ENCODE measurements around the gene SLC5A9. TPM values are rescaled to one million over a fixed set of nuclear protein-coding genes. Genes with fewer than 3 reads are reported as not detected.
"Not testable (repeated sequence)": the region's sequence is repeated elsewhere in the genome, so short reads cannot be mapped to it uniquely, and the experiment has no call there.

Gene SLC5A9
- total RNA-seq, 4 donors from 2014 or later, result 0.12 to 0.47 TPM; not detected in 2

DNA sequence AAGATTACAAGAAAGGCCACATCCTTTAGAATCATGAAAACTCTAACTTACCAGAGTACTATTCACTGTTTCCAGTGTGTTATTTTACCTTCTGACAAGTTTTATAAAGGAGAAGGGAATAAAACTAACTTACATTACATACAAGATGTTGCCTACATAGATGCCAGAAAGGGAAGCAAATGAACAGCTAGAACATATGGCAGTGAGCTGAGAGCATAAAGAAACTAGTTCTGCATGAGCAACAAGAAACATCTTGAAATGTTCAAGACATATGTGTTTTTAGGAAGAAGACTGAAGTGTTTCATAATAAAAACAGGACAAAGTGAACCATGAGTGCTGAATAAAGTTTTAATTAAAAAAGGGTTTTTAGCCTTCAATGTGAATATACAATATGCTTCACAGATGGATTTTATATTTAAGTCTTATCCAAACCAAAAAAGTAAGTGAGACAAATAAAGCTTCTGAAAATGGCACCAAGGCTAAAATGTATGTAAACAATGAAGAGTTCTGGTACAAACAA is 39.4 kb downstream of the SLC5A9 start:
- DNase-seq (ENCODE audit: low spot score), result no peak
- ATAC-seq (ENCODE audit: low FRiP score), result no peak
- TF ChIP-seq, protein P1, sequence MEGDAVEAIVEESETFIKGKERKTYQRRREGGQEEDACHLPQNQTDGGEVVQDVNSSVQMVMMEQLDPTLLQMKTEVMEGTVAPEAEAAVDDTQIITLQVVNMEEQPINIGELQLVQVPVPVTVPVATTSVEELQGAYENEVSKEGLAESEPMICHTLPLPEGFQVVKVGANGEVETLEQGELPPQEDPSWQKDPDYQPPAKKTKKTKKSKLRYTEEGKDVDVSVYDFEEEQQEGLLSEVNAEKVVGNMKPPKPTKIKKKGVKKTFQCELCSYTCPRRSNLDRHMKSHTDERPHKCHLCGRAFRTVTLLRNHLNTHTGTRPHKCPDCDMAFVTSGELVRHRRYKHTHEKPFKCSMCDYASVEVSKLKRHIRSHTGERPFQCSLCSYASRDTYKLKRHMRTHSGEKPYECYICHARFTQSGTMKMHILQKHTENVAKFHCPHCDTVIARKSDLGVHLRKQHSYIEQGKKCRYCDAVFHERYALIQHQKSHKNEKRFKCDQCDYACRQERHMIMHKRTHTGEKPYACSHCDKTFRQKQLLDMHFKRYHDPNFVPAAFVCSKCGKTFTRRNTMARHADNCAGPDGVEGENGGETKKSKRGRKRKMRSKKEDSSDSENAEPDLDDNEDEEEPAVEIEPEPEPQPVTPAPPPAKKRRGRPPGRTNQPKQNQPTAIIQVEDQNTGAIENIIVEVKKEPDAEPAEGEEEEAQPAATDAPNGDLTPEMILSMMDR (IDR thresholded peaks at IDR 0.05), result no peak

DNA sequence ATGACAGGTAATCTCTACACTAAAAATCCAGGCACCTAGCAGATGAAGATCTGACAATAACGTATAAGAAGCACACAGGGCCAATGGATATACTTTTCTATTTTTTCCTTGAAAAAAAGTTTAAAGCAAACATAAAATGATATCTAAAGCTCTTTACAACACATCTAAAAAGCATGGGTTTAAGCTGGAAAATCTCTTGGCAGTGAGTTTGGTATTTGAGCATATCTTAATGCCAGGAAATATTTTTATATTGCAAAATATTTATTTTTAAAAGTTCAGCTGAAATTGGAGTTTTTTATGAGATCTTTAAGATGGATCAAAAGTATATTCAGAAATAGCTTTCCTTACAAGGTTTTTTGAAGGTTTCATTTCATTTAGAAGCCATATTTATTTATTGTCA is 40.5 kb downstream of the SLC5A9 start:
- DNase-seq (ENCODE audit: low spot score), result no peak
- TF ChIP-seq, protein P1 (IDR thresholded peaks at IDR 0.05), result no peak
- no peak for ATAC-seq (ENCODE audit: low FRiP score)

DNA sequence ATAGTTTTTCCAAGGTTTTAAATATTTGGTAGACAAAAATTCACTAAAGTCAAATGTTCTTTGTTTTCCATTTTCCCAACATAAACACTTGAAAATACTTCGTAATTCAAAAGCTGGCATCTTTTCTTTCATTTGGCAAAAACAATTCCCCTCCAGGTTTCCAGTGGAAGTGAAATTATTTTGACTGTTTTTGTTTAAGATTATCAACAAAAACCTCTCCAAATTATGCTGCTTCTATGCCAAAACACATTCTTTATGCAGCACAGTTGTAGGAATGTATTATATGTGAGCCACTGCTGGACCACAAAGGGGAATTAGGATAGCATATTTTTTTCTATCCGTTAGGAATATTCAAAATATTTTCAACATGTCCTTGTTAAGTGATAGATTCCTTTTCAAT is 44.1 kb downstream of the SLC5A9 start:
- no peak for DNase-seq (ENCODE audit: low spot score)
- no peak for ATAC-seq (ENCODE audit: low FRiP score)
- TF ChIP-seq, protein P1 (IDR thresholded peaks at IDR 0.05), result no peak

DNA sequence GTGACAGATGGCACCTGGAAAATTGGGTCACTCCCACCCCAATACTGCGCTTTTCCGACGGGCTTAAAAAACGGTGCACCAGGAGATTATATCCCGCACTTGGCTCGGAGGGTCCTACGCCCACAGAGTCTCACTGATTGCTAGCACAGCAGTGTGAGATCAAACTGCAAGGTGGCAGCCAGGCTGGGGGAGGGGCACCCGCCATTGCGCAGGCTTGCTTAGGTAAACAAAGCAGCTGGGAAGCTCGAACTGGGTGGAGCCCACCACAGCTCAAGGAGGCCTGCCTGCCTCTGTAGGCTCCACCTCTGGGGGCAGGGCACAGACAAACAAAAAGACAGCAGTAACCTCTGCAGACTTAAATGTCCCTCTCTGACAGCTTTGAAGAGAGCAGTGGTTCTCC is 54.9 kb downstream of the SLC5A9 start:
- not testable (repeated sequence) for ATAC-seq (ENCODE audit: low FRiP score); DNase-seq (ENCODE audit: low spot score)

DNA sequence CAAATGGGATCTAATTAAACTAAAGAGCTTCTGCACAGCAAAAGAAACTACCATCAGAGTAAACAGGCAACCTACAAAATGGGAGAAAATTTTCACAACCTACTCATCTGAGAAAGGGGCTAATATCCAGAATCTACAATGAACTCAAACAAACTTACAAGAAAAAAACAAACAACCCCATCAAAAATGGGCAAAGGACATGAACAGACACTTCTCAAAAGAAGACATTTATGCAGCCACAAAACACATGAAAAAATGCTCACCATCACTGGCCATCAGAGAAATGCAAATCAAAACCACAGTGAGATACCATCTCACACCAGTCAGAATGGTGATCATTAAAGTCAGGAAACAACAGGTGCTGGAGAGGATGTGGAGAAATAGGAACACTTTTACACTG is 59.8 kb downstream of the SLC5A9 start:
- not testable (repeated sequence) for DNase-seq (ENCODE audit: low spot score); ATAC-seq (ENCODE audit: low FRiP score)

DNA sequence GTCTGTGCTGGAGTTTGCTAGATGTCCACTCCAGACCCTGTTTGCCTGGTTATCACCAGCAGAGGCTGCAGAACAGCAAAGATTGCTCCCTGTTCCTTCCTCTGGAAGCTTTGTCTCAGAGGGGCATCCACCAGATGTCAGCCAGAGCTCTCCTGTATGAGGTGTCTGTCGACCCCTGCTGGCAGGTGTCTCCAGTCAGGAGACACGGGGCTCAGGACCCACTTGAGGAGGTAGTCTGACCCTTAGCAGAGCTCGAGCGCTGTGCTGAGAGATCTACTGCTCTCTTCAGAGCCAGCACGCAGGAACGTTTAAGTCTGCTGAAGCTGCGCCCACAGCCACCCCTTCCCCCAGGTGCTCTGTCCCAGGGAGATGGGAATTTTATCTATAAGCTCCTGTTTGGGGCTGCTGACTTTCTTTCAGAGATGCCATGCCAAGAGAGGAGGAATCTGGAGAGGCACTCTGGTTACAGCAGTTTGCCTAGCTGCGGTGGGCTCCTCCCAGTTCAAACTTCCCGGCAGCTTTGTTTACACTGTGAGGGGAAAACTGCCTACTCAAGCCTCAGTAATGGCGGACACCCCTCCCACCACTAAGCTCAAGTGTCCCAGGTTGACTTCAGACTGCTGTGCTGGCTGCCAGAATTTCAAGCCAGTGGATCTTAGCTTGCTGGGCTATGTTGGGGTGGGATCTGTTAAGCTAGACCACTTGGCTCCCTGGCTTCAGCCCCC is 62.3 kb downstream of the SLC5A9 start:
- not testable (repeated sequence) for ATAC-seq (ENCODE audit: low FRiP score); DNase-seq (ENCODE audit: low spot score)

DNA sequence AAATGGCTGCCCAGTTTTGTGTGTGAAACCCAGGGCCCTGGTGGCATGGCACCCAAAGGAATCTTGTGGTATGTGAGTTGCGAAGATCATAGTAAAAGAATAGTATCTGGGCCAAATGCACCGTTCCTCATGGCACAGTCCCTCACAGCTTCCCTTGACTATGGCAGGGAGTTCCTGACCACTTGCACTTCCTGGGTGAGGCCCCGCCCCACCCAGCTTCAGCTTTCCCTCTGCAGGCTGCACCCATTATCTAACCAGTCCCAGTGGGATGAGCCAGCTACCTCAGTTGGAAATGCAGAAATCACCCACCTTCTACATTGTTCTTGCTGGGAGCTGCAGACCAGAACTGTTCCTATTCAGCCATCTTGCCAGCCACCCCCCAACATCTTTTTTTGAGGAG is 63.0 kb downstream of the SLC5A9 start:
- no peak for DNase-seq (ENCODE audit: low spot score)
- ATAC-seq (ENCODE audit: low FRiP score), result no peak
- TF ChIP-seq, protein P1 (IDR thresholded peaks at IDR 0.05), result no peak

DNA sequence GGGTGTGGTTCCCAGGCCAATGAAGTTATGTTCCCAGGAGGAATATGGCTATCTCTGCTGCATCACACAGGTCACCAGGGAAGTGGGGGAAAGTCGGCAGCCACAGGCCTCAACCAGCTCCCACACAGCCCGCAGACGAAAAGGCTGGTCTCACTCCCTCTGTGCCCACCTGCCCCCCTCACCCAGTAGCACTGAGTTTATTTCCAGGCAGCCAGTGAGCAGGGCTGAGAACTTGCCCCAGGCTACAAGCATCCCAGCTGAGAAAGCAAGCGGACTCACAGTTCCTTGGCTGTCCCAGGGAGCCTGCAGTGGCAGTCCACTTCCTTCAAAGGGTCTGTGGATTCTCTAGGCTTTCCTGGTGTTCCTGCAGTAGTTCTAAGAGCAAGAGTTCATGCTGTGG is 68.9 kb downstream of the SLC5A9 start:
- TF ChIP-seq, protein P1 (IDR thresholded peaks at IDR 0.05), result no peak
- no peak for ATAC-seq (ENCODE audit: low FRiP score)
- no peak for DNase-seq (ENCODE audit: low spot score)
